HUDEP-2 (cell line): ENCODE measurements around the gene NCKAP5.

Experiments used
- DNase-seq, 76 experiments: peaks; one replicate each; lab custom pipeline; 2025; ENCODE audit not compliant: unreplicated experiment in 76 of 76; lab: John Stamatoyannopoulos, UW

Gene NCKAP5

GRCh38 chr2:132752421-132753206 is 815.6 kb downstream of the NCKAP5 start:
- DNase-seq, result no peak

DNA sequence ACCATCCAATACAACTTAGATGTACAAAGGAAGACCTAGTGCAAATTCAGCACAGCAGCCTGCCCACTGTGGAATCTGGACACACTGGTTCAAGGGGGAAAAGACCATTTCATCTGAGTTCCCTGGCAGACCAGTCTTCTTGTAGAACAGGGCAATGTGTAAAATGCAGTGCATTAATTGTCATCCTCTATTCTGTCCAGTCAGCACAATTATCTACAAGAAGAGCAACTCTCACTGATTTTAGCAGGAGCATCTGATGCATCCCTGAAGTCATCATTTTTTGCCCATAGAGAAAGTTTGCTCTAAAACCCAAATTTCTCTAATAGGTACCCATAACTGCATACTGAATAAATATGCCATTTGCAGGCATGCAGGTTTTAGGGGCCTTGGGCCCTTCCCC is 816.4 kb downstream of the NCKAP5 start:
- no peak for DNase-seq

DNA sequence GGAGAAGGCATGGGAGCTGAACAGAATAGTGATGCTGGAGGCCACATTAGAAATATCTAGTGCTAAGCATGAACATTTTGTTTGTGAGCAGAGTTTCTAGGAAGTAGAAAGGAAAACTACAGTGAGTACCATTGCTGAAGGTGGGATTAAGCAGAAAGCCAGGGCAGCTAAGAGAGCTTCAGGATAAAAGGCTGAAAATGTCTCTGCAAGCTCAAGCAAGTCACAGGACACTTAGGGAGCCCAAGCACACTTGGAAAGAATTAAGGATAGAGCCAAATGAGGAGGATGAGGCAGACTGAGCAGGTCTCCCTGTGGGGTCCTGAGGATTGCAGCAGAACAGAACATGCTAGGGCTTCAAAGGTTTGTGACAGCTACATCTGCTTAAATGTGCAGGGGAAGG is 817.7 kb downstream of the NCKAP5 start:
- DNase-seq, result no peak

DNA sequence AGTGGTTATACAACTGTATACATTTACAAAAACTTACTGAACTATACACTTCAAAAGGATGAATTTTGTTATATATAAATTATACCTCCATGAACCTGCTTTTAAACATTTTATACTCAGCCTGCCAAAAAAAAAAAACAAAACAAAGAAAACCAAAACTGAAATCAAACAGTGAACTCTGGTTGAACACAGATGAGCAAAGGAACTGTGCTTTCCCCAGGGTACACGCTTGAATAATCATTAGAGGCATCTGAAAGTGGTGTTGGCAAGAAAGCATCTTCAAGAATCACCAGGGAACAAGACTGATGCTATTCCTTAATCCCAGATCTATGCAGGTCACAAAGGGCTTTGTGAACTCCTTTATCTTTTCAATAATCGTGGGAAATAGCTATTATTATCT is 821.2 kb downstream of the NCKAP5 start:
- DNase-seq, result no peak

GRCh38 chr2:132741754-132742153 is 826.5 kb downstream of the NCKAP5 start:
- no peak for DNase-seq

GRCh38 chr2:132740081-132740720 is 828.1 kb downstream of the NCKAP5 start:
- no peak for DNase-seq

GRCh38 chr2:132738223-132738622 is 830.0 kb downstream of the NCKAP5 start:
- DNase-seq, result no peak

- DNase-seq, result no peak
These were observed 832.2 kb downstream of the NCKAP5 start for GRCh38 chr2:132736059-132736458.

DNA sequence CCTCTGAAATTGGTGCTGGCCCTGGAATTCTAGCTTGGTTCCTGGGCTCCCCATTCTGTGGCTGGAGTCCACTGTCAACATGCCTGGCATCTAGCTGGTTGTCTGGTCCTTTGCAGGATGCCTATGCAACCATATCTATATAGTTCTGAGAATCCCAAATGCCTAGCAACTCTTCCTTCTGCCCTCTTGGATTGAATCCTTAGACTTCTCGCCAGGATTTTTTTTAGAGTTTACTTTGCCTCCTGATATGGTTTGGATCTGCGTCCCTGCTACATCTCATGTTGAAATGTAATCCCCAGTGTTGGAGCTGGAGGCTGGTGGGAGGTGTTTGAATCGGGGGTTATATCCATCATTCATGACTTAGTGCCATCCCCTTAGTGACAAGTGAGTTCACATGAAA is 833.3 kb downstream of the NCKAP5 start:
- no peak for DNase-seq

GRCh38 chr2:132733094-132733493 is 835.2 kb downstream of the NCKAP5 start:
- DNase-seq, result no peak

DNA sequence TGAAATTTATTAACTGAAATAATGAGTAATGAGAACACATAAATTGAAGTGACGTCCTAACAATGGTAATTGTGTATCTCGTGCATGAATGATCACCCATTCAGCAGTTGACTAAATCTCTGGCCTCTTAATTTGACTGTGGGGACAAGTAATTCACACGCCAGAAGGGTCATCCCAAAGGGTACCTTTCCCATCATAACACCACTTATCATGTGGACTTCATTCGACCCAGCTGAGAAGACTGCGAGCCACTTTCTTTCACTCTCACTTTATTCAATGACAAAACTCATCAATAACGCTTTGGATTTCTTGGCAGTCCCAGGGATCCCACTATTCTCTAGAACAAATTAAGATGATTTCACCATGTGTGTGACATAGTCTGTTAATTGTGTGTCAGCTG is 835.6 kb downstream of the NCKAP5 start:
- no peak for DNase-seq

- no peak for DNase-seq
These were observed 836.8 kb downstream of the NCKAP5 start for GRCh38 chr2:132731441-132731840.

DNA sequence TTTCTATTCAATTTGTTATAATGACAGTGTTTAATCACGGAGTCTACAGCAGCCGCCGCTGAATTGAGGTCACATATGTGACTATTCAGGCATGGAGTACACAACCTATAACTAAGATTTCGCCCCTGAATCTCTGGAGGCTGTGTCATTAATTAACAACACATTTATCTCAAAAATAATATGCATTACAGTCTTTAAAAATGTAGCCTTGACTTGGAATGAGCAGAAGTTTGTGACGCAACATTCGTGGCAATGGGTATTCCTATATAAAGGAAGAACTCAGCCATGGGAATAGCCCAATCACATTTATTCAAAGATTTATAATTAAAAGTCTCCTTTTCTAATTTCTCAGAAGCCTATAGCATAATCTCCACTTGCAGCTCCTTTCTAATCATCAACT is 837.7 kb downstream of the NCKAP5 start:
- no peak for DNase-seq

- no peak for DNase-seq
These were observed 838.7 kb downstream of the NCKAP5 start for GRCh38 chr2:132729522-132729921.

GRCh38 chr2:132726155-132726554 is 842.1 kb downstream of the NCKAP5 start:
- no peak for DNase-seq

- no peak for DNase-seq
These were observed 842.5 kb downstream of the NCKAP5 start for GRCh38 chr2:132725748-132726147.

DNA sequence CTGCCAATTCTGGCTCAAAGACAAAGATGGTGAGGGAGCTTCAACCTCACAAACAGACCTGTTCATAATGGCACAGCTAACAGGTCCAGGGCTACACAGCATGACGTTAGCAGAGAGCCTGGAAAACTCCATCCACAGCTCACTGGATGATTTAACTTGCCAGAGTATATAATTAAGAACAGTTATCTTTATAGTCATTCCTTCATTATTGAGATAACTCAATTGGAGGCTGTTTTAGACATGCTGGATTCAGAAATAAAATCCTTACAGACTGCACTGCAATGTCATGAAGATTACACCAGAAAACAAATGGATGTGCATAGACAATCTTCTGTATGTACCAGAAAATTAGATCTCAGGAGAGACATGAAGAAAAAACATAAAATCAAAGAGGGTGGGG is 843.1 kb downstream of the NCKAP5 start:
- DNase-seq, result no peak

DNA sequence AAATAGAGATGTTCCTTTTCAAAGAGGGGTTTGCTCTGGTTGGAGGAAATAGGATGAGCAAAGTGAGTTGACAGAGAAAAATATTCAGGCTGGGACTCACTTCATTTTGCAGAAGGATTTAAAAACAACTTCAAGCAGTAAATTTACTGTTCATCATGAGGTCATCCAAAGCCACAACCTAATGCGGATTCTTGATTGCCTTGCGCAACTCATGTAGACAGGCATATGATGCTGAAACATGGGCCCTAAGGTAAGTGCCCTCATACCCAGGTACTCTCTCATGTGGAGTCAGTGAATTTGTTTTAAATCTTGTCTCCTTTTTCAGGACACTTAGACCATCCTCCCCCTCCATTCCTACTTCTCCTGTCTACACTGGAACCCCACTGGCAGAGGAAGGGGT is 846.3 kb downstream of the NCKAP5 start:
- no peak for DNase-seq

DNA sequence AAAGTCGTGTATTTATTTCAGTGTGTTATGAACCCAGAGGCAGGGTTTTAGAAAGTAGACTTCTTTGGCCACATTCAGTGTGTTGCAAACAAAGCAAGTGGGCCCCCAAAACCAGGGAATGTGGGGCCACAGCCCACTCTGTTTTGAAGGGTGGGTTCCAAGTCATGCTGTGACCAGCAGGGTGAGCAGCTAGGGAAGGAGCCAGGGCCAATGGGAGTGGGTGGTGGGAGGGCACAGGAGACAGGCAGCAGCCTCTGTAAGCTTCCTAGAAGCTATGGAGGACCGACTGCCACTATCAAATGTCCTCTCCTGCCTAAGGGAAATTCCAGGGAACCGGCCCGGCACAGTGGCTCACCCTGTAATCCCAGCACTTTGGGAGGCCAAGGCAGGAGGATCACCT is 847.9 kb downstream of the NCKAP5 start:
- DNase-seq, result no peak

- no peak for DNase-seq
These were observed 848.8 kb downstream of the NCKAP5 start for GRCh38 chr2:132719480-132719879.

DNA sequence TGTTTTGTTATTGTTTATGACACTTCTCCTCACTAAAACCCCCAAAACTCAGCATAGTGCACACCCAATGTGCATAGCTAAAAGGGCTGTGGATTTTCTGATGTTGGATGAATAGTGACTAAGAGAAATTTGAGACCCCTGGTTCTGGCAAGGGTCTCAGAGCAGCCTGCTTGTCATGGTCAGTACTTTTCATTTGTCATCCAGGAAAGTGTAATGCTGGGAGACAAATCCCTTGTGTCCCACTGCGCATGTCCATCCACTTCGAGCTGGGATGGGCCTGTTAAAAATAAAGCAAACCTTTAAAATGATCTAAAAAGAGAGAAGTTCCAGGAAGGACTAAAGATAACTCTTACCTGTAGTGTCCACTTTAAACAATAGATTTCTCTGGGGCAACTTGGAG is 851.3 kb downstream of the NCKAP5 start:
- DNase-seq, result no peak
